GM12801 (cell line): Measurements from ENCODE around the gene MAGEB17.

ENCODE experiments used
- CTCF ChIP-seq: IDR thresholded peaks from one replicate; pipeline ENCODE4 v1.5.1; 2011; ENCODE audit warnings: control low read depth; ENCODE audit not compliant: insufficient read length; ENCODE audit errors: extremely low read depth

The MAGEB17 gene

DNA sequence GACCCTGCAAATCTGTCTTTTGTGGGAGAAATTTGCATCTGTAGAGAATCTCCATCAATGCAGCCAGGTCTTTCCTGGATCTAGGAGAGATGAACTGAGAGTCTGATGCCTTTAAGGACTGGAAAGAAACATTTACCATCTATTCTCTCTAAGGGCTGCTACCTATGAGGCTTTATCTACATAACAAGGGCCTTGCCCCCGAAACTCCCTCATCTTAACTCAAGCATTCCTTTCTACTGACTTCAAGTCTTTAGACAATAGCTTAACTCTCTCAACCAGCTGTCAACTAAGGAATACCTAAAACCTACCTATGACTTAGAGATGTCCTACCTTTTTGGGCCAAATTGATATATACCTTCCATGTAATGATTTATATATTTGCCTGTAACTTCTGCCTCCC lies 32.1 kb downstream of the MAGEB17 start:
- TF ChIP-seq CTCF = no peak

- no peak for TF ChIP-seq CTCF
Measured at GRCh38 chrX:16202943-16203342, 35.7 kb downstream of the MAGEB17 start.

DNA sequence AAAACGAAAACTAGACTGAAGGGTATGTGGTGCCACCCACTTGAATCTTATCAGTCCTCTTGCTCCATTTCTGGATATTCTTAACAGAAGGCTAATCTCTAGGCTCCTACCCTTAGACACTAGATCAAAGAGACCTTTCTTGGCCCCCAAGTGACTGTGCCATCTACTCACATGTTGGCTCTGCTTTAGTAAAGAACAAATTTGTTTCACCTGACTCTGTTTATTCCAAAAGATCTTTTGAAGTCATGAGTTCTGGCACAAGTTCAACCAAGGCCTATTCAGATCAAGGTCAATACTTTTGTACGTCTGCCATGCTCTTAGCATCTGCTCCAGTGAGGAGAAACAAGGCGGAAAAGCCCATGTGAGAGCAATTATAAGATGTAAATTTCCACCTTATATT lies 37.3 kb downstream of the MAGEB17 start:
- no peak for TF ChIP-seq CTCF

DNA sequence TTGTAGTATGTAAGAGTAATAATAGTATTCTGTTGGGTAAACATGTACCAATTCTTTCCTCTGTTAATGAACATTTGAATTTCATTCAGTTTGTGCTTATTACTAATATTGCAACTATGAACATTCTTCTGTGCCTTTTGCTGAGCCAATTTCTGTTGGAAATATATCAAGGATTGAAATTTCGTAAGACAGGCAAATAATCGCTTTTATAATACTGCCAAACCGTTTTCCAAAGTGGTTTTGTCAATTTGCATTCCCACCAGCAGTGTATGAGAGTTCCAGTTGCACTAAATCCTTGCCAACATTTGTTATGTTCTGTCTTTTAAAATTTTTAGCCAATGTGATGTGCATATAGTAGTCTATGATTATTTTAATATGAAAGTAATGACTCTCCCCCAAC lies 38.6 kb downstream of the MAGEB17 start:
- no peak for TF ChIP-seq CTCF

- TF ChIP-seq CTCF = no peak
Measured at GRCh38 chrX:16207634-16208033, 40.4 kb downstream of the MAGEB17 start.

GRCh38 chrX:16208601-16209000 lies 41.3 kb downstream of the MAGEB17 start:
- no peak for TF ChIP-seq CTCF

DNA sequence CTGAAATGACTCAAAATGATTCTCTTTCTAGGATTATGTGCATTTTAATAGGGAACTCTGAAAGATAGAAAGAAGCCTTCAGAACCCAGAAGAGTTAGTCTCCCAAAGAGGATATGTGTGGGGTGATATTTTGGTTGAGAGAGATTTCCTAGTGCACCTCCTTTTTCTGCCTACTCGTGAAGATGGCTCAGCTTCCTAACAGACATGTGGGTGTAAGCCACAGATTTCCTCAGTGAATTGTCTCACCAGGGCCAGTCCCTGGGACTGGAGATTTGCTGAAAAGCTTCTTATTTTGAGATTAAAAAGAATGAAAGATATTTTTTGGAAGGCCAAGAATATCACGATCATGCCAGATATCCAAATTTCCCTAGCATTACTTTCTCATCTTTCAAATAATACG lies 42.8 kb downstream of the MAGEB17 start:
- TF ChIP-seq CTCF = no peak

DNA sequence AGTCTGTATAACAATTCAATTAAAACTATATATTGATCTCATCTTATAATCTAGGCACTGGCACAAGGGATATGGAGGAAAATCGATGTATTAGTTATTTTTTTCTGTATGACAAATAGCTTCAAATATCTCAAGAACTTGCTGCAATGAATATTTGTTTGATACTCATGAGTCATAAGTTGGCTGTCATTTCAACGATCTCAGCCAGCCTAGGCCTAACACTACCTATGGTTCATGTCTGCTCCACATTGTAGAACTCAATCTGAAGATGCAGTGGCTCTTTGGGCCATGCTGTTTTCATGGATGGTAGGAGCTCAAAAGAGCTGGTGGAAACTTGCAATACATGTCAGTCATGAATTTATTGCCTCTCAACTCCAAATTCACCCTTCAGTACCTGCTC lies 44.7 kb downstream of the MAGEB17 start:
- TF ChIP-seq CTCF = no peak
